ENCODE measurements around the gene TRDMT1.
"Not testable (repeated sequence)": the region's sequence is repeated elsewhere in the genome, so short reads cannot be mapped to it uniquely, and the experiment has no call there.

The TRDMT1 gene

DNA sequence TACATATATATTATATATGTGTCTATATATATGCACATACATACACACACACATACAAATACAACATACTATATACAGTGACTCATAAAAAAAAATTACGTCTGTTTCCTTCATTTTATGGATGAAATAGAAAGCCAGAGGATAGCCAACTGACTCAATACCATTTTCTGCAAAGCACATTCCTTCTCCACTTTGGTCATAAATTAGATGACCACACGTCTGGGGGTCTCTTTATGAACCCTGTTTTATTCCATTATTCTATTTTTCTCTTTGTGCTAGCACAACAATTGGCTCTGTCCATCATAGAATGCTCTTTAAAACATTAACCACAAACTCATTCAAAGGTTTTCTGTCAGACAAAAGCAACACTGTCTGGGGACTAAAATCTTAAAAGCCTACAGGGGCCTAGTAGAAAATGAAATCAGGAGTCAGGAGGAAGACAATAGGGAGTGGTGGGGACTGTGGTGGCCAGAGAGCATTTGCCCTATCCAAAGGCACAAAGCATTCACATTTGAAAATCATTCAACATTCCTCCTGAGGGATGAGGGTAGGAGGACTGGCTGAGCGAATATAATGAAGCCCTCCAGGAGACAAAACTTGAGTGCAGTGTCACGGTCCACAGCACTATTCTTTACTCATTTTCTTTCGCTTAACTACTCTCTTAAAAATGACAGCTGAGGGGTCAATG, 76.1 kb downstream of the TRDMT1 start:
- DNase-seq: no peak

DNA sequence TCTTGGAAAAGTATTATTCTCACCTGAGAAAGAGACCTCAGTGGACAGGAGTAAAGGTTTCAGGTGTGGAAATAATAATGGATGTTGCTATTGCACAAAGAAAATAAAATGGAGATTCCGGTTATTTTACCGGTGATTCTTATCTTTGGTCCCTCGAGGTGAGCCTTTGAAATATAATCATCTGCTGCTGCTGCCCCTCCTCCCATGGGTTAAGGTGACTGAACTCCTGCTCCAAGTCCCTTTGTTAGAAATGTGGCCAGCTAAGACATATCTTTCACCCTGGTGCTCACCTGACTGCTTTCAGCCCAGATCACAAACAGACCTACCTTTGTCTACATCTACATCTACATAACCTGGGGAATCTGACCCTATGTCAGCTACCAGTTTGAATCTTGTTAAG, 77.5 kb downstream of the TRDMT1 start:
- DNase-seq: no peak

DNA sequence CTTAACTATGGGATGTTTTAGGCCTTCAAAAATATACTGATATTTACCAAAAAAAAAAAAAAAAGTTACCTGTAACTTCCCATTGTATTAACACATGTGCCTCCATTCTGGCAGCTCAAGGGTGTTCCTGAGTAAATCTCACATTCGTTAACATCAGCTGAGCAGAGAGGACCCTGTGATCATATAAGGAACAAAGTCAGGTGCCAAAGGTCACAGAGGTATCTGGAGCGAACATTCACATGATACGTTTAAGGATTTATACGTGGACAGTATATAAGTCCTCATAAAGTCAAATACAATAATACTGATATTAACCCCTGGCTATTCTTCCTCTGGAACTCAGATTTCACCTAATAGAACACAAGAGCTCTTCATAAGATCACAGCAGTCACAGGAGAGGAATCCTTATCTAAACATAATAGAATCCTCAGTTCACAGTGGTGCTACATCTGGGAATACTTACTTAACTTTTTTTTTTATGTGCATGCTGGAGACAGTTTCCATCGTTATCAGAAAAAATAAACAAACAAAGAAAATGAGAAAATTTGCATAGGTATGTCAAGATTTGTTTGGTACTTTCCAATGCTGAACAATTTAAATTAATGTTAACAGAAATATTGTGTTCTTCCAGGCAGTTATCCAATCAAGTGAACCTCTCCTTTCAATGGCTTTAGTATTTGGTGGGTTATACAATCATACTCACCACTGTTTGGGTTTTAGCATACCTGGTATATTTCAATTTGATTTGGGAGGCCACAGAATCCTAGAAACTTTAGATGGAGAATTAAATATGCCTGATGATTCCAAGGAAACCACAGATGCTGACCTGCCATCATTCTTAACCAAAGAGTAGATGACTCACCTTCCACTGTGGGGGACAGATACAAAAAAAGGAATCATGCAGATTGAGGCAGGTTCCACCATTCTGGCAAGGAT, 78.5 kb downstream of the TRDMT1 start:
- DNase-seq: no peak

- no peak for DNase-seq
Measured at GRCh38 chr10:17122052-17122451, 79.4 kb downstream of the TRDMT1 start.

DNA sequence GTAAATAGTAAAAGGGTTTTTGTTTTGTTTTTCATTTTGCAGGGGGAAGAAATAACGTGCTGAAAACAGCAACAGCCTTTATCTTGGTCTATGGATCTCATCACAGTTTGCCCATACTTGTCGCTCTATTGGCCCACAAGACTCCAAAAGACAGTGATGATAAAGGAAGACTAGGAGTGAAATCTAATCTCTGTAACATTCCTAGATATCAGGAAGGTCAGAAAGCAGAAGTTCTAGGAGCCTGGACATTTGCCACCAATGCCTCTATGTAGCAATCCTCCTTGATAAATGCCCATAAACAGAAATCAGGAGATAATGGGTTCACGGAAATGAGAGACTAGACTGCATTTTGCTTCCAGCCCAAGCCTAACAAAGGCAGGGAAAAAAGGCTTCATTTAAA, 80.8 kb downstream of the TRDMT1 start:
- DNase-seq: no peak

- no peak for DNase-seq
Measured at GRCh38 chr10:17119845-17120244, 81.6 kb downstream of the TRDMT1 start.

DNA sequence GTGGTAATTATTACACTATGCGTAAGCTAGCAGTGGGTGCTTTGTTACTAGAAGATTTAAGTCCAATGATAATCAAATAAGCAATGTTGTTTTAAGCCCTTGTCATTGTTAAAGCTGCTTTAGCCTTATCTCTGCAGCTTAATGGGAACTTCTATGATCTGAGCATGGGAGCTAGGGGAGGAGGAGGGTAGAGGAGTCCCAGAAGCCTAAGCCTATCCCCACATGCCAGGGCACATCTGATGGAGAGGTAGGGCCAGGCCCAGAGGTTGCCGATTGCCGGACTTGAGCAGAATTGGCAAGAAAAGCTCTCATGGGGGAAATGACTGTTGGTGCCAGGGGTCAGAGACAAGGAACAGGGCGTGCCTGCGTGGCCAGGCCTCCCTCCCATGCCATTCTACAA, 85.3 kb downstream of the TRDMT1 start:
- no peak for DNase-seq

DNA sequence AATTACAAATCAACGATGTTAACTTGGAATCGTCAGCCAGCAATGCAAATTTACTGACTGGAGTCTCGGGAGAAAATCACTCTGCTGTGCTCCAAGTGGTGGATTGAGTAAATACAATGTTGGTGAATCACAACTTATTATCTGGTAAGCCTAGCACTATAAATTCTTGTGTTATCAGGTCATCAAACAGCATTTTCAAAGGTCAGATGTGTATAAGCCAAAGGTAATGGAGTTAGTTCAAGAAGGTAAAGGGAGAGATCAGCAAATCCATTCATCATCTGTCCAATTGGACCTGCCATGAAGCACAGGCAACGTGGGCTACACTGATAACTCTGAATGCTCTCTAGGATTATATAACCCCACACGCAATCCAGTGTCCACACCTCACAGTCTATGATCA, 85.8 kb downstream of the TRDMT1 start:
- no peak for DNase-seq

DNA sequence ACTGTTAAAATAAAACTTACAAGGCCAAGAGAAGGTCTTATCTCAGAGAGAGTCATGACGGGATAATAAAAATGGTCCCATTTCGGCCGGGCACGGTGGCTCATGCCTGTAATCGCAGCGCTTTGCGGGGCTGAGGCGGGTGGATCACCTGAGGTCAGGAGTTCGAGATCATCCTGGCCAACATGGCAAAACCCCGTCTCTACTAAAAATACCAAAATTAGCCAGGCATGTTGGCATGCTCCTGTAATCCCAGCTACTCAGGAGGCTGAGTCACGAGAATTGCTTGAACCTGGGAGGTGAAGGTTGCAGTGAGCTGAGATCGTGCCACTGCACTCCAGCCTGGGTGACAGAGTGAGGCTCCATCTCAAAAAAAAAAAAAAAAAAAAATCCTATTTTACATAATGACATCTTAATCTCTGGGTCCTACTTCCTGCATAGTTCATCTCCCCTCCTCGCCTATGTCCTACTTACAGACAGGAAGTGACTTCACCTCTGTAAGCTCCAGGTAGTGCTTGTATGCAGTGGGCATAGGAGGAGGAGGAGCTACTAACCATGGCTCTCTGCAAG, 86.5 kb downstream of the TRDMT1 start:
- not testable (repeated sequence) for DNase-seq

GRCh38 chr10:17113889-17114540, 87.5 kb downstream of the TRDMT1 start:
- DNase-seq: no peak

- DNase-seq: no peak
Measured at GRCh38 chr10:17113346-17113745, 88.1 kb downstream of the TRDMT1 start.

GRCh38 chr10:17112566-17112965, 88.9 kb downstream of the TRDMT1 start:
- DNase-seq: no peak

- no peak for DNase-seq
Measured at GRCh38 chr10:17109475-17110207, 91.8 kb downstream of the TRDMT1 start.

- DNase-seq: no peak
Measured at GRCh38 chr10:17109046-17109445, 92.4 kb downstream of the TRDMT1 start.

GRCh38 chr10:17106991-17107390, 94.5 kb downstream of the TRDMT1 start:
- no peak for DNase-seq

DNA sequence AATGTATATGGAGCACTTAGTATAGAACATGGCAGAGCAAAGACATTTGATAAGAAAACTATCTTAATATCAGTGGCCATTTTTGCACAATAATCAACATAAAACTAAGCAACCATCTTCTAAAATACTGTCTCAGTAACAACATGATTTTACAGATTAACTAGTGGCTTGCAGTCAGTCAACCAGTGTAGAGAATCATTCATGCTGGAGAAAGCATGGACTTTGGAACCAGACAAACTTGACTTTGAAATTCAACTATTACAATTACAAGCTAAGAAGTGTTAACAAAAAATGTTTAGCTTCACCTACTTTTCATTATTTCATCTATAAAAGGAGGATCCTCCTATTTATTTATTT, 99.6 kb downstream of the TRDMT1 start:
- DNase-seq: no peak

DNA sequence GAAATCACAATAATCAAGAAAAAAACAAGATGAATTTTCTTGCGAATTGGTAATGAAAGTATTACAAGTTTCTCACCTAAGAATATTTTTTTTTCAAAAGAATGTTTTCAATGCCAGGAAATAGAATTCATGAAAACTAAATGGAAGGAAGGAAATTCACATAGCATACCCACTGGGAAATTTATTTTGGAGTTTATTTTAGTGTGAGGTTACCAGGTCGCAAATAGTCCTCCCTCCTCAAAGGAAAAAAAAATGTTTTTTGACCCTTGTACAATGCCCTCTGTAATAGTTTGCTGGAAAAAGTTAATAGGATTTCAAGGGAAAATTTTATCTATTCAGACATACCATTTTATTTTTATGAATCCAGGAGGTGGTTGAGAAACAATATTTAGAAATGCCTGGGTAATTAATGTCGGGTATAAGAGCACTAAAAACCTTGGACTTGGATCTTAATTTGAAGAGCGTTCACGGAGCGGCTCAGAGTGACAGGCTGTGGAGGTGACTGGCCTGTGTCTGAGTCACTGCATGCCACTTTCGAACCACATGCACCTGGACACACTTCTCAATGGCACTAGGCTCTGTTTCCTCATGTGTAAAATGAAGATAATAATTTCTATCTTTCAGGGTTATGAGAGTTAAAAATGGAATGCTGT, 100.1 kb downstream of the TRDMT1 start:
- DNase-seq: no peak

- DNase-seq: no peak
Measured at GRCh38 chr10:17100586-17100985, 100.9 kb downstream of the TRDMT1 start.

- no peak for DNase-seq
Measured at GRCh38 chr10:17098012-17098411, 103.5 kb downstream of the TRDMT1 start.
